Stimulated activated CD4-positive, alpha-beta T cell treated with anti-CD3 and anti-CD28 coated beads, TNF-alpha, amount 100 ng/mL, for 48 hours (primary cell): ENCODE data around the gene POU2AF3.

Source experiments
- DNase-seq, 3 donors: peaks; one replicate each; pipeline ENCODE4 v3.0.0-alpha.2; 2020; ENCODE audit warnings: low read depth in 3 of 3

POU2AF3 gene

GRCh38 chr11:111353776-111354600 lies 55.6 kb downstream of the POU2AF3 start:
- no peak for DNase-seq

- no peak for DNase-seq
These were observed 56.2 kb downstream of the POU2AF3 start for GRCh38 chr11:111354601-111354891.

GRCh38 chr11:111355101-111355500 lies 56.8 kb downstream of the POU2AF3 start:
- DNase-seq = no peak

- no peak for DNase-seq
These were observed 57.8 kb downstream of the POU2AF3 start for GRCh38 chr11:111355956-111356659.

- no peak for DNase-seq
These were observed 58.3 kb downstream of the POU2AF3 start for GRCh38 chr11:111356660-111357048.

- no peak for DNase-seq
These were observed 59.0 kb downstream of the POU2AF3 start for GRCh38 chr11:111357150-111358037.
